Hepatocyte (in vitro differentiated cells): Measurements from ENCODE around the gene DHRS9. TPM values are rescaled to one million over a fixed set of nuclear protein-coding genes. Genes with fewer than 3 reads are reported as not detected.

ENCODE experiments used
- DNase-seq: peaks from one replicate; pipeline ENCODE4 v3.0.0-alpha.2; 2016; ENCODE audit warnings: low spot score
- H2AFZ ChIP-seq: fragments of 200-600 bp; sonication (generic); 2 replicates; pipeline ENCODE4 v1.6.0; 2016; ENCODE audit warnings: antibody characterized with exemption, mild to moderate bottlenecking
- H3K27ac ChIP-seq: fragments of 200-600 bp; sonication (generic); 2 replicates; pipeline ENCODE4 v1.5.1; 2016; ENCODE audit warnings: mild to moderate bottlenecking
- H3K27me3 ChIP-seq: fragments of 200-600 bp; sonication (generic); 2 replicates; pipeline ENCODE4 v1.6.1; 2016
- H3K36me3 ChIP-seq: fragments of 200-600 bp; sonication (generic); replicated peaks from 2 replicates; pipeline ENCODE4 v1.5.1; 2016; ENCODE audit warnings: low read depth; ENCODE audit not compliant: insufficient read depth
- H3K4me1 ChIP-seq: fragments of 200-600 bp; sonication (generic); 2 replicates; pipeline ENCODE4 v1.5.1; 2016; ENCODE audit warnings: mild to moderate bottlenecking, moderate library complexity; ENCODE audit not compliant: insufficient read depth
- H3K4me2 ChIP-seq: fragments of 200-600 bp; sonication (generic); 2 replicates; pipeline ENCODE4 v1.6.0; 2016
- H3K4me3 ChIP-seq: fragments of 200-600 bp; sonication (generic); 2 replicates; pipeline ENCODE4 v1.5.1; 2016; ENCODE audit warnings: mild to moderate bottlenecking
- H3K79me2 ChIP-seq: fragments of 200-600 bp; sonication (generic); 2 replicates; pipeline ENCODE4 v1.6.0; 2017; ENCODE audit warnings: mild to moderate bottlenecking
- H3K9me2 ChIP-seq: fragments of 200-600 bp; sonication (generic); replicated peaks from 2 replicates; pipeline ENCODE4 v1.6.0; 2017; ENCODE audit warnings: mild to moderate bottlenecking; ENCODE audit not compliant: insufficient read depth
- H3K9me3 ChIP-seq: fragments of 200-600 bp; sonication (generic); 2 replicates; pipeline ENCODE4 v1.5.1; 2016; ENCODE audit warnings: low read depth, mild to moderate bottlenecking
- H4K20me1 ChIP-seq: fragments of 200-600 bp; sonication (generic); 2 replicates; pipeline ENCODE4 v1.6.0; 2016; ENCODE audit warnings: mild to moderate bottlenecking; ENCODE audit not compliant: insufficient read depth, poor library complexity, severe bottlenecking
- EZH2 ChIP-seq: fragments of 200-600 bp; sonication (generic); IDR thresholded peaks from 2 replicates; pipeline ENCODE4 v1.6.1; 2016; ENCODE audit warnings: antibody characterized with exemption, mild to moderate bottlenecking, borderline replicate concordance
- EZH2phosphoT487 ChIP-seq: fragments of 200-600 bp; sonication (generic); IDR thresholded peaks from one replicate; pipeline ENCODE4 v1.6.1; 2018; ENCODE audit warnings: antibody characterized with exemption, mild to moderate bottlenecking, low read depth, moderate library complexity; ENCODE audit not compliant: unreplicated experiment, severe bottlenecking
- WGBS: methylation state at CpG from one replicate; pipeline ENCODE4 v1.1.6; 2016; ENCODE audit warnings: low lambda C conversion rate; ENCODE audit errors: missing lambda C conversion rate; 5-methylcytosine and 5-hydroxymethylcytosine counted together
- polyA plus RNA-seq: library from polyadenylated mRNA; unstranded; fragments of >200 nt; fragmentation: Nextera tagmentation; extraction: Ambion mirVana; gene quantifications from 2 replicates; pipeline ENCODE4 v1.2.1, GENCODE V29; 2016
- total RNA-seq: library from RNA; depleted of rRNA; stranded (reverse); fragments of >200 nt; gene quantifications from 2 replicates; pipeline ENCODE4 v1.2.3, GENCODE V29; 2014
- TF ChIP-seq, protein P1 (sequence below): fragments of 200-600 bp; sonication (generic); IDR thresholded peaks from 2 replicates; pipeline ENCODE4 v1.5.1; 2016; ENCODE audit warnings: antibody characterized with exemption, mild to moderate bottlenecking; ENCODE audit not compliant: poor library complexity

DHRS9 gene
- total and polyA plus RNA-seq, 2 experiments from 2014 or later = 1.1 to 2.2 TPM

- H3K9me3 ChIP-seq = no peaks in the 10 kb centered on the region
- no peak for TF ChIP-seq EZH2phosphoT487
- TF ChIP-seq, protein P1, sequence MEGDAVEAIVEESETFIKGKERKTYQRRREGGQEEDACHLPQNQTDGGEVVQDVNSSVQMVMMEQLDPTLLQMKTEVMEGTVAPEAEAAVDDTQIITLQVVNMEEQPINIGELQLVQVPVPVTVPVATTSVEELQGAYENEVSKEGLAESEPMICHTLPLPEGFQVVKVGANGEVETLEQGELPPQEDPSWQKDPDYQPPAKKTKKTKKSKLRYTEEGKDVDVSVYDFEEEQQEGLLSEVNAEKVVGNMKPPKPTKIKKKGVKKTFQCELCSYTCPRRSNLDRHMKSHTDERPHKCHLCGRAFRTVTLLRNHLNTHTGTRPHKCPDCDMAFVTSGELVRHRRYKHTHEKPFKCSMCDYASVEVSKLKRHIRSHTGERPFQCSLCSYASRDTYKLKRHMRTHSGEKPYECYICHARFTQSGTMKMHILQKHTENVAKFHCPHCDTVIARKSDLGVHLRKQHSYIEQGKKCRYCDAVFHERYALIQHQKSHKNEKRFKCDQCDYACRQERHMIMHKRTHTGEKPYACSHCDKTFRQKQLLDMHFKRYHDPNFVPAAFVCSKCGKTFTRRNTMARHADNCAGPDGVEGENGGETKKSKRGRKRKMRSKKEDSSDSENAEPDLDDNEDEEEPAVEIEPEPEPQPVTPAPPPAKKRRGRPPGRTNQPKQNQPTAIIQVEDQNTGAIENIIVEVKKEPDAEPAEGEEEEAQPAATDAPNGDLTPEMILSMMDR = no peak
- TF ChIP-seq EZH2 = no peak
- H3K4me2 ChIP-seq = no peak overlapping the region
- no peak overlapping the region for H2AFZ ChIP-seq
- H3K4me3 ChIP-seq = no peak overlapping the region
- WGBS = 85% methylated on average over 2 of the region's 2 CpGs
- no peaks in the 10 kb centered on the region for H3K36me3 ChIP-seq
- no peak for DNase-seq
- no peaks in the 10 kb centered on the region for H4K20me1 ChIP-seq
- H3K79me2 ChIP-seq = no peaks in the 10 kb centered on the region
- no peak overlapping the region for H3K27ac ChIP-seq
- no peaks in the 10 kb centered on the region for H3K27me3 ChIP-seq
- no peaks in the 10 kb centered on the region for H3K4me1 ChIP-seq
- H3K9me2 ChIP-seq = no peaks in the 10 kb centered on the region
These were observed 24.2 kb downstream of the DHRS9 start for GRCh38 chr2:169093535-169093934.

- H4K20me1 ChIP-seq = no peaks in the 10 kb centered on the region
- H3K27ac ChIP-seq = no peak overlapping the region
- H3K4me2 ChIP-seq = no peak overlapping the region
- no peaks in the 10 kb centered on the region for H3K4me1 ChIP-seq
- H2AFZ ChIP-seq = no peak overlapping the region
- 97% methylated on average over 1 of the region's 1 CpG for WGBS
- DNase-seq = no peak
- H3K4me3 ChIP-seq = no peak overlapping the region
- no peaks in the 10 kb centered on the region for H3K9me2 ChIP-seq
- no peak for TF ChIP-seq EZH2phosphoT487
- TF ChIP-seq, protein P1 = no peak
- TF ChIP-seq EZH2 = no peak
- no peaks in the 10 kb centered on the region for H3K9me3 ChIP-seq
- no peaks in the 10 kb centered on the region for H3K27me3 ChIP-seq
- H3K79me2 ChIP-seq = no peaks in the 10 kb centered on the region
- H3K36me3 ChIP-seq = no peaks in the 10 kb centered on the region
These were observed 25.3 kb downstream of the DHRS9 start for GRCh38 chr2:169094676-169095075.

DNA sequence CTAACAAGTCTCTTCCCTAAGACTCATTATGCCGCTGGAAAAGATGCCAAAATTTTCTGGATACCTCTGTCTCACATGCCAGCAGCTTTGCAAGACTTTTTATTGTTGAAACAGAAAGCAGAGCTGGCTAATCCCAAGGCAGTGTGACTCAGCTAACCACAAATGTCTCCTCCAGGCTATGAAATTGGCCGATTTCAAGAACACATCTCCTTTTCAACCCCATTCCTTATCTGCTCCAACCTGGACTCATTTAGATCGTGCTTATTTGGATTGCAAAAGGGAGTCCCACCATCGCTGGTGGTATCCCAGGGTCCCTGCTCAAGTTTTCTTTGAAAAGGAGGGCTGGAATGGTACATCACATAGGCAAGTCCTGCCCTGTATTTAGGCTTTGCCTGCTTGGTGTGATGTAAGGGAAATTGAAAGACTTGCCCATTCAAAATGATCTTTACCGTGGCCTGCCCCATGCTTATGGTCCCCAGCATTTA, 26.3 kb downstream of the DHRS9 start:
- Histone ChIP-seq H3K9me2 (no peaks in the 10 kb centered on the region), H2AFZ (no peak overlapping the region), H3K27ac (no peak overlapping the region), H3K79me2 (no peaks in the 10 kb centered on the region), H3K4me1 (no peaks in the 10 kb centered on the region), H3K27me3 (no peaks in the 10 kb centered on the region), H3K4me2 (no peak overlapping the region), H4K20me1 (no peaks in the 10 kb centered on the region), H3K36me3 (no peaks in the 10 kb centered on the region), H3K4me3 (no peak overlapping the region), H3K9me3 (no peaks in the 10 kb centered on the region)
- TF ChIP-seq, protein P1 = no peak
- TF ChIP-seq EZH2 (no peak), EZH2phosphoT487 (no peak)
- DNase-seq = peak; percentile 23
- WGBS = 58% methylated on average over 5 of the region's 5 CpGs

GRCh38 chr2:169104848-169105247, 35.5 kb downstream of the DHRS9 start:
- H3K9me2 ChIP-seq = no peaks in the 10 kb centered on the region
- H3K79me2 ChIP-seq = no peaks in the 10 kb centered on the region
- H3K4me1 ChIP-seq = no peaks in the 10 kb centered on the region
- no peak overlapping the region for H2AFZ ChIP-seq
- no peak for DNase-seq
- no peak overlapping the region for H3K27ac ChIP-seq
- no peak for TF ChIP-seq EZH2phosphoT487
- TF ChIP-seq, protein P1 = no peak
- no peak for TF ChIP-seq EZH2
- H3K4me2 ChIP-seq = no peak overlapping the region
- no peaks in the 10 kb centered on the region for H3K9me3 ChIP-seq
- H3K4me3 ChIP-seq = no peak overlapping the region
- no peaks in the 10 kb centered on the region for H3K36me3 ChIP-seq
- peaks cover 6% of the 10 kb centered on the region for H3K27me3 ChIP-seq
- H4K20me1 ChIP-seq = no peaks in the 10 kb centered on the region
- 97% methylated on average over 1 of the region's 1 CpG for WGBS
